Measurements from ENCODE around the gene TSPEAR.

DNA sequence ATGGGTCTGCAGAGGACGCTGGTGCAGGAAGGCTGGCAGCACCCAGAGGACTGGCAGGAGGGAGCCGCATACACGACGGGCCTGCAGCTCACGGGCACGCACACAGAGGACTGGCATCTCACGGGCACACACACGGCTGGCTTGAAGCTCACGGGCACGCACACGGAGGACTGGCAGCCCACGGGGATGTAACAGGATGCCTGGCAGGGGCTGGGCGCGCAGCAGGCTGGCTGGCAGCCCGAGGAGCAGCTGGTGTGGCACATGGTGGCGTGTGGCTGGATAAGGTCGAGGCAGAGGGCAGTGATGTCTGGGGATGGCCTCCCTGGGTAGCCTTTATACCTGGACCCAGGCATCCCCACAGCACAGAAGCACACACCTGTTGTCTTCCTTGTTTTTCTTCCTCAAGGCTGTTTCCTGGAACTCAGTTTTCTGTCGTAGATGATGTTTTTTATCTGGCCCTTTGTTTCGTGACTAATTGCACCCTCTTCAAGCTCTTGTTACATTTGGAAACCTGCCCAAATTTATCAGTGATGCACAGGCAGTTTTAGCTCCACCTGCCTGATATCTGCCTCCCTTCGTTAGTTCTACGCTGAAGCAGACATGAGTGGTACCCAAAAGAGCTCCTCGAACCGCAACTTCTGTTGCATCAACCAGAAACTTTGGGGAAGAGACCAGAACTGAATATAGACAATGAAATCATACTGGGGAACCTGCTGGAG, 29.4 kb downstream of the TSPEAR start, which contains the start of gene KRTAP12-1:
- TF ChIP-seq, protein P1, sequence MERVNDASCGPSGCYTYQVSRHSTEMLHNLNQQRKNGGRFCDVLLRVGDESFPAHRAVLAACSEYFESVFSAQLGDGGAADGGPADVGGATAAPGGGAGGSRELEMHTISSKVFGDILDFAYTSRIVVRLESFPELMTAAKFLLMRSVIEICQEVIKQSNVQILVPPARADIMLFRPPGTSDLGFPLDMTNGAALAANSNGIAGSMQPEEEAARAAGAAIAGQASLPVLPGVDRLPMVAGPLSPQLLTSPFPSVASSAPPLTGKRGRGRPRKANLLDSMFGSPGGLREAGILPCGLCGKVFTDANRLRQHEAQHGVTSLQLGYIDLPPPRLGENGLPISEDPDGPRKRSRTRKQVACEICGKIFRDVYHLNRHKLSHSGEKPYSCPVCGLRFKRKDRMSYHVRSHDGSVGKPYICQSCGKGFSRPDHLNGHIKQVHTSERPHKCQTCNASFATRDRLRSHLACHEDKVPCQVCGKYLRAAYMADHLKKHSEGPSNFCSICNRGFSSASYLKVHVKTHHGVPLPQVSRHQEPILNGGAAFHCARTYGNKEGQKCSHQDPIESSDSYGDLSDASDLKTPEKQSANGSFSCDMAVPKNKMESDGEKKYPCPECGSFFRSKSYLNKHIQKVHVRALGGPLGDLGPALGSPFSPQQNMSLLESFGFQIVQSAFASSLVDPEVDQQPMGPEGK (CRISPR knock-in tag; IDR thresholded peaks at IDR 0.05; ENCODE audit: borderline replicate concordance) = no peak
- TF ChIP-seq RARB (CRISPR knock-in tag; IDR thresholded peaks at IDR 0.05) = no peak

Measured in SK-N-SH treated with all-trans-retinoic acid at 6 μM for 48 hours (cell line).